ENCODE results near the gene NISCH.

Gene NISCH

DNA sequence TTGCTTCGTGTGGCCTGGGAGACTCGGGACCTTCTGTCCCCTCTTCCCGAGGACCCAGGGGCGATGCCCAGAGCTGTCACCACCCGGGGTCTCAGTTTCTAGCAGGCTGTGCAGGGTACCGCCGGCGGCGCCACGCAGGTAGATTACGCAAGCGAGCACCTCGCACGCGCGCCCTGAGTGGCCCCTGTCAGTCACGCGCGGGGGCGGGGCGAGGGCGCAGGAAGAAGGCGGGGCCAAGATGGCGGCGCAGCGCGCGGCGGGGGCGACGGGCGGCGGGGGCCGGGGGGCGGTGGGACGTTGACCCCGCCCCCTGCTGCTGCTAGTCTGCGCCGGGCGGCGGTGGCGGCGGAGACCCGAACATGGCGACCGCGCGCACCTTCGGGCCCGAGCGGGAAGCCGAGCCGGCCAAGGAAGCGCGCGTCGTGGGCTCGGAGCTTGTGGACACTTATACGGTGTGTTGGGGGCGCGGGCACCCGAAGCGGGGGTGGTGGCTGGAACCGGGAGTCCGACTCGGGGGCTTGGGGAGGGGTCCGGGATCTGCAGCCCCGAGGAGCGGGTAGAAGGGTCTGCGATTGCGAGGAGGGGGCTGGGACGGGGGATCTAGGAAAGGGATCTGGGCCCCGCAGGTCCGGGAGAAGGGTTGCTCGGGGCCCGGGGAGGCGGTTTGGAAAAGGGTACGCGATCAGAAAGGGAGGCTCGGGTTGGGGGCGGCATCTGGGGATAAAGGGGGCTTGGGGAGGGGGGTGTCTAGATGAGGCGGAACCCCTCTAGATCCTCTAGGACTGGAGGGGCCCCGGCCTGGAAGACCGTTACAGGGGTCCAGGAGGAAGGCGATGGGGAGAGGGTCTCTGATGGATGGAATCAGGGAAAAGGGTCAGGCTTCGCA, at the start of gene NISCH:
TSS of gene NISCH (plus strand) at position 322 of the 886 bp plus-strand sequence. CDS start at position 360, 38 bp downstream.
- DNase-seq (ENCODE audit: low read depth), result no peak

DNA sequence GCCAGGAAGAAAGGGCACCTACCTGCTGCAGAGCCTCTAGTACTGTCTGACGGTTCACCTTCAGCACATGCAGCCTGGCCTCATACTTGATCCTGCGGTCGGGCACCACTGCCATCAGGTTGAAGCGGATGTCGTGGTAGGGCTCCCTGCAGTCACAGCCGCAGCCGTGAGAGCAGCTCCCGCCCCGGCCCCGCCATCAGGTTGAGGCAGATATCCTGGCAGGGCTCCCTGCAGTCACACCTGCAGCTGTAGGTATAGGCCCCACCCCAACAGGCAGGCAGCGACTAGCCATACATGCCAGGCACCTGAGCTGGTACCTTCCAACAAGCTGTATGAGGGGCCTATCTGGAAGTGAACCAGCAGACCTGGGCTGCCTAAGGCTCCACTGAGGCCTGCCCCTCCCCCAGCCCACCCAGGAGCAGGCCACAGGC, 49.2 kb upstream of the NISCH start:
- DNase-seq (ENCODE audit: low read depth), result no peak

DNA sequence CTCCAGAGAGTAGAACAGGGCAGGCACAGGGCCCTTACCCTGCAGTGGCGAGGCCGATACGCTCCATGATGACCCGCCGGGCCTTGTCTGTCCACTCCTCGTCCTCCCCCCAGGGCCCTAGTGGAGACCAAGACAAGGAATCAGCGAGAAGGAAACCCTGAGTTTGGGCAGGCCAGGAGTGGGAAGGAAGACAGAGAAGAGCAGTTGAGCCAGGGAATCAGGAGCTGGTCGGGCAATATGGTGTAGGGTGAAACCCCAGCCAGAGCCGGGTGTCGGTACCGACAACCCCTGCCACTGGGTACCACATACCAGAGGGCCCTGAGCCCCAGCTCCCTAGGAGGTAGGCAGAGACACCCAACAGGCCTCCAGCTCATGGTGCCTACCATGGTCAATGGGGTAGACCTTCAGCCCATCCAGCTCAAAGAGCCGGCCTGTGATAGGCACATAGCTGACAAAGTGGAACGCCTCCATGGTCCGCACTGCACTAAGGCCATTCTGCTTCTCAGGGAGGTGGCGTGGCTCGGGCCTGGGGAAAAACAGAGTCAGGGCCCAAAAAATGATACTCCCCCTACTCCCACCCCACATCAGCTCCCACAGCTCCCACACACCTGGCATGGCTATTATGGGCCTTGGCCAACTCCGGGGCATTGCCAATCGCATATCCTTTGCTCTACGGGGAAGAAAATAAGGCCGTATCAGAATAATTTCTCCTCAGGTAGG, 48.5 kb upstream of the NISCH start:
- DNase-seq (ENCODE audit: low read depth), result no peak

DNA sequence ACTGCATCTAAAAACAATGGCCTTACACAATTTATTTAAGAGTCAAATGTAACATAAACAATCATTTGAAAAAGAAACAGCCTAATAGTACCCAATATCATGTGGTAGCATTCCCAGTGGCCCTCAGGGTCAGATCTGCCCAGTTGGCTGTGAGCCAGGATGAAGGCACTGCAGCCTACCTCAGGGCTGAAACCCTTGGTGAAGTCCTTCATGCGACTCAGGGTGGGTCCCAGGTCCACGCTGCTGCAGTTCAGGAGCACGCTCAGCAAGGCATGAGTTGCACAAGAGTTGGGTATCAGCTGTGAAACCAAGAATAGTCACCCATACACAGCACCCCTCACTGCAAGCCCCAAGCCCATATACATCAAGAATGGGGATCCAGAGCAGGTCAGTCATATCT, 47.6 kb upstream of the NISCH start:
- DNase-seq (ENCODE audit: low read depth), result no peak

DNA sequence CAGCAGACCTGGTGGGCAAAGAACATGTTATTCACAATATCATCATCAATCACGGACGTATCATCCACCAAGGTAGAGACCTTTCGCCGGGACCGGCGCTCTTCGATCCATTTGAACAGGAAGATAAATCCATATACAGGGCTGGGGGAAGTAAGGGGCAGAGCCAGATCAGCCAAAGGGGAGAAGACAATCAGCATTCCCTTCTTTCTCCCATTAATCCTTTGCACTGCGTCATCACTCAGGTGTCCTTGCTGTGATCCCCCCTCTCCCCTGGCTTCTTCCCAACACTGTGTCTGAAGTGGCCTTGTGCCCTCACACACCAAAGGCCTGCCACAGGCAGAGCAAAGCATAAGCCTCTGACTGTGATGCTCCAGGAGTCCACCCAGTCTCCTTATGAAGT, 46.9 kb upstream of the NISCH start:
- DNase-seq (ENCODE audit: low read depth), result no peak

DNA sequence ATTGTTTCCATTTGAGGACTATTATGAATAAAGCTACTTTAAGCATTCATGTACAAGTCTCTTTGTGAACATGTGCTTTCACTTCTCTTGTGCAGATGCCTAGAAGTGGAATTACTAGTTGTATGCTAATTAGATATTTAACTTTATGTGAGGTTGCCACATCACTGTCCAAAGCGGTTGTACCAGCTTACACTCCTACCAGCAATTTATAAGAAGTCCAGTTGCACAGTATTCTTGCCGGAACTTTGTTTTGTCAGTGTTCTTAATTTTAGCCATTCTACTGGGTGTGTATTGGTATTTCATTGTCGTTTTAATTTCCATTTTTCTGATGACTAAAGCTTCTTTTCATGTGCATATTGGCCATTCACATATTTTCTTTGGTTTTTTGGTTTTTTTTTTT, 39.6 kb upstream of the NISCH start:
- DNase-seq (ENCODE audit: low read depth), result no peak

DNA sequence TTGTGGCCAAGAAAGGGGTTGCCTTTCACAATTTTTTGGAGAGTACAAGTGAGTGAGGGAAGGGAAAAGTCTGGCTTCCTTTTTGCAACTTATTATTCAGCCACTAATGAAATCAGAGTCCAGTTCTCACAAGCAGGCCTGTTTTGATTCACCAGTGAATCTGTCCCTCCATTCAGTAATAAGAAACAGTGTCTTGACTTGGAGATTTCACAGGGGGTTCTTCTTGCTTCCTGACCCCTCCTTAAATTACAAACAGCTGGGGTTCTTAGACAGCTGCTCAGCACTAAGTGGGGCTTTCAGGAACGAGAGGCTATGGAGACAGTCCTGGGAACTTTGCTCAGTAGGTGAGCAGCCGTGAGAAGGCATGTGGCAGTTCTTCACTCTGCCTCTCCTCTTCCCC, 35.0 kb upstream of the NISCH start:
- DNase-seq (ENCODE audit: low read depth), result no peak

DNA sequence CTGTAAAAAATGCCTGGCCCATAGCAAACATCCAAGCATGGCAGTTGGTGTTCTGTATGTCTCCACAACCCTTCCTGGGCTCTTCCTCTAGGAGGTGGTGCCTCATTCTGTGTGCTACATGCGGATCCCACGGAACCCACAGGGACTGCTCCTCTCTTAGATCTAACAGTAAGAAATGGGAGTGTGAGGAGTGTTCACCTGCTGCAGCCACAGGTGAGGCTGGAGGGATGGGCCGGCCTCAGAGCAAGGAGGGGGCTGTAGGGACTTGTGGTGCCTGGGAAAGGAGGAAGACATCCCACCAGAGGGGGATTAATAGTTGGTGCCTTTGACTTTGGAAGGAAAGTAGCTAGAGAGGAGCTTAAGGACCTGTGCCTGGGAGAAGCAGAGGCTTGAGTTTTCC, 32.7 kb upstream of the NISCH start:
- DNase-seq (ENCODE audit: low read depth), result no peak

DNA sequence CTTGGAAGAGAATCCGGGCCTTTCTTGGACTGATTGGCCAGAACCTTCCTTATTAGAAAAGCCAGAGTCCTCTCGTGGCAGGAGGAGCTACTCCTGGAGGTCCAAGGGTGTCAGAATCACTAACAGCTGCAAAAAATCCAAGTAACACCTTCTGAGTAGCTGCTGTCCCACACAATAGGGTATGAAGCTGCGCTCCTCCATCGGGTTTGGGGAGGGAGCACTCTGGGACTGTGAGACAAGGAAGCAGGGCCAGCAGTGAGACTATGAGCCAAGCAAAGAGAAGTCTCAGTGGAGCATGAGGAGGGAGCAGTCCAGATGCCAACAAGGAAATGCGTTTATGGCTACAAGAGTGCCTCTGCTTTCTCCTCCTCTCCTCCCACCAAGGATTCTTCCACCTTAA, 32.2 kb upstream of the NISCH start:
- no peak for DNase-seq (ENCODE audit: low read depth)

DNA sequence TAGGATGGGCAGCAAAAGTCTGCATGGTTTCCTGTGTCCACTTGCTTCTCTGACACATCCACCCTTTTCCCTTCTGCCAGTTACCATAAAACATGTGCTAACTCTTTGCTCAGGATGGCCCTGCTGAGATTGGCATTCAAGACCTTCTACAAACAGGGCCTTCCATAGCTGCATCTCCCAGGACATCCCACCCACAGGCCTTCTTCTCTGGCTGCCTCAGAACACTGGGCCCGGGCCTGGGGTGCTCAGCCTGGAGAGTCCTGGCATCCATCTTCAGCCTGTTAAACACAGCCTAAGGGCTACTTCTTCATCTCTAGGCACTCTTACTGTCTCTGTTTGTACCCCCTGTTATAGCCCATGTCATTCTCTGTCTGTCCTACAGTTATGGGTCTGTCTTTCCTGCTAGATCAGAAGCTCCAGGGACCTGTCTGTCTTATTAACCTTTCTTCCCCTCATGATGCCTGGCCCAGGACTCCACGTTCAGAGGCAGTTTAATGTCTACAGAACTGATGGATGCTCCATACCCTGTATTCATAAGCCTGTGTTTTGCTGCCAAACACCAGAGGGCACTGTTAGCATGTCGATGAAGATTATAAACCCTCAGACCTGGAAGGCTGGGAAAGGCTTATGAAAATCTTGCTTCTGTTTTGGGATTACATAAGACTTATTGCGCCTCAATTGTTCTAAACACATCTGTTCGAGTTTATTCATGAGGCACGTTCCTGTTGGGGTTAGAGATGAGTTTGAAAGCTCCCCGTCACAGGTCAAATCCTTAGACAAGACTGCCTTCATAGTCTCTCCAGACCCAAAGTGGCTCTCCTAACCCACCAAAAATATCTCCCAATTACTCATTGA, 27.0 kb upstream of the NISCH start:
- no peak for DNase-seq (ENCODE audit: low read depth)

DNA sequence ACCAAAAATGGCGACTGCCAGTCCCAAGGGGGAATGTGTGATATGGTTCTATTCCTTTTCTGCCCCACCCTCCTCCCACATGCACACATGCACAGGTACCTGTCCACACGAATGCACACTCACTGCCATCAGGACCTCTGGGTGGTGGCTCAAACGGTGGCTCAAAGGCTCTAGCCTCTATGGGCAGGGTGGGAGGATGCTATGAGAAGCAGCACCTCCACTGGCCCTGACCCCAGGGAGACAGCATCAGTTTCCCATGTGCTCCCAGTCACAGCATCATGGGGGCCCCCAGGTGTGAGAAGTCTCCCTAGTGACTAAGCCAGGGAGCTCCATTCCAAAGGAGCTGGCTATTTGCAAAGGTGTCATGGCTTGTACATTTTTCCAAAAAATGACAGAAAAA, 26.4 kb upstream of the NISCH start:
- no peak for DNase-seq (ENCODE audit: low read depth)

DNA sequence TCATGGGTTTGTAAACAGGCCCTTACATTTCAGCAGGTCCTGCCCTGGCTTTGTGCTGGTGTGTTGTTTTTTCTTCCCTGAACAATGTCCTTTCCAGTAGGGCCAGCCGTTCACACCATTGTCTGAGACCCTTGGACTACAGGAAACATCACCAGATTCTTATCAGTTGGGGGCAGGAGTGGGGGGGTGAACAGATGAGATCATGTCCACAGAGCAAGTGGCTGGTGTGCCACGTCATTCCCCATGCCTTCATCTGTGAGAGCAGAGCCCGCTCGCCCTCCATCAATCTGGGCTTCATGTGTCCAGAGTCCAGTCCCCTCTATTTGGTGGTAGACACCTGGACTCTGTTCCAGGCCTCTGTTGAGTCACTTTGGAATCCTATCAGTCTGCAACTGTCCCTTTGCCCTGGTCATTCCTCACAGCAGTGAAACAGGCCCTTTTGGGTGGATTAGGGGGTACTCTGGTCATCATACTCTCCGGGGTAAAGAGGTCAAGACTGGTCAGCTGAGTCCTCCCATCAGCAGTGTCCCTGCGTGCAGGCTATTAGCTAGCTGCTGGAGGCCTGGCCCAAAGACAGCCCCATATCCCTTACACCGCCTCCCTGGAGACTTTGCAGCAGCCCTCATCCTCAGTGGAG, 25.5 kb upstream of the NISCH start:
- no peak for DNase-seq (ENCODE audit: low read depth)

DNA sequence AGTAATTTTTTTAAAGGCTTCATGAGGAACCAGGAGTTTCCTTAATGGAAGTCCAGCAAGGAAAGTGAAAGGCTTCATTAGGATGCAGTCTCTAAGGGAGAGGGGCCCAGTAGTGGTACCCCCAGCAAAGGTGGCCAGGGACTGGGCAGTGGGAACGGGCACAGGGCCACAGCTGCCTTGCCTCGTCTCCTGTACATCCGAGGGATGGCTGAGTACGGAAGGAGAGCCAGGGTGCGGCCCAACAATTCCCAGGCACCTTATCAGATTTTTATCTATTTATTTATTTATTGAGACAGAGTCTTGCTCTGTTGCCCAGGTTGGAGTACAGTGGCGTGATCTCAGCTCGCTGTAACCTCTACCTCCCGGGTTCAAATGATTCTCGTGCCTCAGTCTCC, 25.0 kb upstream of the NISCH start:
- no peak for DNase-seq (ENCODE audit: low read depth)

DNA sequence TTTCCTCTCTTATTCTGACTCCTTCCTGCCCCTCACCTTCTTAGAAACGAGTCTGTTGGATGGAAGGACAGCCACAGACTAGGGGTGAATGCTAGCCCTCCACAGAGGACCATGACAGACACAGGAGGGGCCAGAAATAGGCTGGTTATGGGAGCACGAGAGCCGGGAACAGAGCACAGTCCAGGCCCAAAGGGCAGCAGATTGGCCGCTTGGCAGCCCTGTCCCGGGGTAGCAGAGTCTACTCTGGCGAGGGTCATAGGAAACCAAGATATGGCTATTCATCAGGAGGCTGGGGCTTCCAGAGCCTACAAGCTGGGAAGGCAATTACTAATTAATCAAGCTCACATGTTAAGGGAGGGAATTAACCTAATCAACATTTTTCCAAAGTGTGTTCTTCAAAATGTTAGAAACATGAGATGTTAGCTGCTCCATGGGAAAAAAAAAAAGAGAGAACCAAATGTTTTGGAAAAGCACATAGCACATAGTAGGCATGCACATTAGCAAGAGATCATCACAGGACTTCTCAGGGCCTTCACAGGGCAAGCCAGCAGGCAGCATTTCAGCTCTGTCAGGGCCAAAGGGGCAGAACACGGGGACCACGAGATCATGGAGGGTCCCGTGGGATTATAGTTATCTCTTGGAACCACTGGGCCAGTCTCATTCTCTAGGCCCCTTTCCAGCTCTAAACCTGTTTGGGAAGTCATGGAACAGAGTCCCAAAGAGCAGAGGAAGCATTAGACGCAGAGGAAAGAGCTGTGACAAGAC, 23.8 kb upstream of the NISCH start:
- DNase-seq (ENCODE audit: low read depth), result no peak

DNA sequence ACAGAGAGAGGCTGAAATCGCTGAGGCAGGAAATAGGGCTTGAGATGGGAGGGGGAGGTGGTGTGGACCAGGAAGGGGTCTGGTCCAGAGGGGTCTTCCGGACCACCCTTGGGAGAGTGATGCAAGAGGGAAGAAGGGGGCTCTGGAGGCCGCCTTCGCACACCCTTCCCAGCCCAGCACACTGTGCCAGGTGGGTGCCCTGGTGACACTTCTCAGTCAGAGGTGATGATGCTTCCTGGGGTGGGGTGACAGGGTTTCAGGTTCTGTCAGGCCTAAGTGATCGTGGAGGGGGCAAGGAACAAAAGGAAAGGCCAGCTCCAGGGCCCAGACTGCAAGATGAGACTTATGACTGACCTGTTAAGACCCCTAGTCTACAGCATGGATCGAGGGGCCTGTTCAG, 23.2 kb upstream of the NISCH start:
- DNase-seq (ENCODE audit: low read depth), result no peak

DNA sequence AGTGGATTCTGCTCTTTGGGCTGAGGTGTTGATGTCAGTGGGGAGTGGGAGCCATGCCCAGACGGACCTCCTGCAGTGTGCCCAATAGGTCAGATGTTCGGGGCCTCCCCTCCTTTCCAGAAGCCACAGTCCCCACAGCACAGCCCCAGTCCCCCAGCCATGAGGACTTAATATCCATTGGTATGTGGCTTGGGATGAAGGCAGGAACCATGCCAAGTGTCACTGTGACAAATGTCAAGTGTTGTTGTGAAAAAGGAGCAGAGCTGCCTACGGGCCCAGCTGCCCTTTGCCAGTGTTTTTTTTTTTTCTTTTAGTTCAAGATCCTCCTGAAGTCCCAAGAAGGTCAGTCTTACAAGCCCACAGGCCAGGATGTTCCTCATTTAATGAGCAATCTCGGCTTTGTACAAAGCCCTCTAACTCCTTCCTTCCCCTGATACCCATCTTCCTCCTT, 22.7 kb upstream of the NISCH start:
- no peak for DNase-seq (ENCODE audit: low read depth)

DNA sequence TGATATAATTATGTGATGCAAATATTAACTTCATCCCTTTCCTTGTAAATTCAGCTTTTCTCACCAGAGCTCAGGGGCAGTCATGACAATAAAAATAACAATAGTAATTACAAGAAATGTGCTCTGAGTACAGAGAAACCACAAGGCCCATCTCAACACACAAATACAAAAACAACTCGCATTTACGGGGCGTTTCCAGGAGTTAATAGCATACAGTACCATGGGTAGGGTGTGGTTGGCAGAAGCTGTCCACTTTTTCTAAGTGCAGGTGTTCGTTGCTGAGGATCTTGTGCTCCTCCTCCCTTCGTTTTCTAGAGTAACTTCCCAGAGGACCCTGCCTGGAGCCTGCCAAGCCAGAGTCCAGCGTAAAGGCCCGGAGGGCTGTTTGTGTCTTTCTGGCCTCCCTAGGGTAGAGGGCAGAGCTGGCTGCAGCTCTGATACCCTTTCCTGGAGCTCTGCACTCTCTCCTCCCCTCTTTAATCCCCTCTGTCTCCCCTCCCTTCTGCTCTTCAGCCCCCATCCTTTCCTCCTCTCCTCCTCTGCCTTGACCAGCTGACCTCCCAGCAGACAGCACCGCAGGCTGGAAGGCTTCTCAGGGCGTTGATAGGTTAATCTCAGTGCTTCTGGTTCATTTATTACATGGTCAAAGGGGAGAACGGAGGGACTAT, 21.9 kb upstream of the NISCH start:
- no peak for DNase-seq (ENCODE audit: low read depth)

DNA sequence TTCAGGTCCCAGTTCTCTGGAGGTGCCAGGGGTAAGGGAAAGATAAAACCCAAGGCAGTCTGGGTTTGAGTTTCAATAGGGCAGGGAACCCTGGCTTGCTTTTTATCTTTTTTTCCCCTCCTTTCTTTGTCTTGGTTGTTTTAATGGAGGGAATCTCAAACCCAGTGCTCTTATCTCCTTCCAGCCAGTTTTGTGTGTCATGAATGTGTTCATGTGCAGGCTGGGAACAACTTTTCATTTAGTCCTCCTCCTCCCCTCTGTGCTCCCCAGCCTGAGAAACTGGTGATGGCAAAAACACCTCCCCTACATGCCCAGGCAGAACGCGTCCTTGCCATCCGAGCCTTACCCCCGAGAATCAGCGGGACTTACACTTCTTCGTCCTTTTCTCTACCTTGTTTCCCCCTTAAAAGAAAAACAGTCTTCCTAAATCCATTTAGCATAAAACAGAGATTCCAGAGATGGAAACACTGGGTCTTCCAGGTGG, 21.4 kb upstream of the NISCH start:
- DNase-seq (ENCODE audit: low read depth), result no peak

DNA sequence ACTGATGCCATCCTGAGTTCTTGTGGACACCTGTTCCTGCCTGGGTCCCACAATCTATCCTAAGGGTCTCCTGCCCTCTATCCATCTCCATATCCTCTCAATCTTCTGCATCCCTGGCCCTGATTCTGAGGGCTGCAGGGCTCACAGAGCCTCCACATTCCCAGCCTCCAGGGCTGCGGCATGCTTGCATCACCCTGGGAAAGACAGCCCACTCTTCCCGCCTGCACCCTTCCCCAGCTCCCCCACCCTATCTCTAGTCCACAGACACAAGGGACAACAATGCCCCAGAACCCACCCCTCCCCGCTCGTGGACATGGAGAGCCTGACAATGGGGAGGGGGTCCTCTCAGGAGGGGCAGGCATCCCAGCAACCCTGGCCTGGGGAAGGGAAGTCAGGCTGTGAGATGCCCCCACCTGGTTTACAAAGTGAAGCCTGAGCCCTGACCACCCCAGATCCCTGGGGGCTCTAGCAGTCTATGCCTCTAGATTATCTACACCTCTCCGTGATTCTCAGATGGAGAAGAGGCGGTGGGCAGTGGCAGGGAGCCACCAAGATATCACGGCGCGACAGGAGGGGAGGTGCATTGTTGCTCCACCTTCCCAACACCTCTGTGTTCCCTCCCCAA, 20.8 kb upstream of the NISCH start:
- no peak for DNase-seq (ENCODE audit: low read depth)
